Measurements from ENCODE around the gene FGF1.

GRCh38 chr5:142713121-142713706 is 27.3 kb upstream of the FGF1 start:
- TF ChIP-seq POLR2A (IDR thresholded peaks at IDR 0.05): no peak
- TF ChIP-seq, protein P1, sequence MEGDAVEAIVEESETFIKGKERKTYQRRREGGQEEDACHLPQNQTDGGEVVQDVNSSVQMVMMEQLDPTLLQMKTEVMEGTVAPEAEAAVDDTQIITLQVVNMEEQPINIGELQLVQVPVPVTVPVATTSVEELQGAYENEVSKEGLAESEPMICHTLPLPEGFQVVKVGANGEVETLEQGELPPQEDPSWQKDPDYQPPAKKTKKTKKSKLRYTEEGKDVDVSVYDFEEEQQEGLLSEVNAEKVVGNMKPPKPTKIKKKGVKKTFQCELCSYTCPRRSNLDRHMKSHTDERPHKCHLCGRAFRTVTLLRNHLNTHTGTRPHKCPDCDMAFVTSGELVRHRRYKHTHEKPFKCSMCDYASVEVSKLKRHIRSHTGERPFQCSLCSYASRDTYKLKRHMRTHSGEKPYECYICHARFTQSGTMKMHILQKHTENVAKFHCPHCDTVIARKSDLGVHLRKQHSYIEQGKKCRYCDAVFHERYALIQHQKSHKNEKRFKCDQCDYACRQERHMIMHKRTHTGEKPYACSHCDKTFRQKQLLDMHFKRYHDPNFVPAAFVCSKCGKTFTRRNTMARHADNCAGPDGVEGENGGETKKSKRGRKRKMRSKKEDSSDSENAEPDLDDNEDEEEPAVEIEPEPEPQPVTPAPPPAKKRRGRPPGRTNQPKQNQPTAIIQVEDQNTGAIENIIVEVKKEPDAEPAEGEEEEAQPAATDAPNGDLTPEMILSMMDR (IDR thresholded peaks at IDR 0.05): peak; percentile 90 to 97 (median 94)
